Pancreas (tissue), 10 donors: ENCODE measurements around the gene PLA2G6. TPM values are rescaled to one million over a fixed set of nuclear protein-coding genes. Genes with fewer than 3 reads are reported as not detected.
A peak's percentile ranks its signal among the peaks of the same experiment; 100 is the strongest.
"Not testable (repeated sequence)": the region's sequence is repeated elsewhere in the genome, so short reads cannot be mapped to it uniquely, and the experiment has no call there.

Experiments
- ATAC-seq, 4 donors: fragments of 200-7000 bp; cut with Tn5 transposase; one replicate each; pipeline versions ENCODE4 v1.8.0 to v1.9.1; 2020; ENCODE audit warnings: mild to moderate bottlenecking in 4 of 4, moderate library complexity in 4 of 4
- DNase-seq, 6 donors: peaks; one replicate each; pipeline ENCODE4 v3.0.0-alpha.2; 2020
- FAIRE-seq: peaks from 2 replicates; lab custom pipeline; 2012; peaks lifted over from hg19 to GRCh38; lab: Jason Lieb, UNC
- H3K27ac ChIP-seq, 4 donors: fragments of 200-600 bp; sonication (generic); 1 replicate in 3 of 4; 2 replicates in 1 of 4; pipeline versions ENCODE4 v1.5.0 to v1.8.0; 2020
- H3K27me3 ChIP-seq, 4 donors: fragments of 200-600 bp; one replicate each; pipeline ENCODE4 v1.8.0; 2021
- H3K36me3 ChIP-seq, 3 donors: fragments of 200-600 bp; sonication (generic) in 1 of 3; one replicate each; pipeline versions ENCODE4 v1.5.0 to v1.8.0; 2020 to 2021
- H3K4me1 ChIP-seq, 3 donors: fragments of 200-600 bp; one replicate each; pipeline ENCODE4 v1.8.0; 2021
- H3K4me3 ChIP-seq, 4 donors: fragments of 200-600 bp; sonication (generic) in 2 of 4; one replicate each; pipeline versions ENCODE4 v1.5.0 to v1.8.0; 2020 to 2021
- H3K9me3 ChIP-seq, 4 donors: fragments of 200-600 bp; one replicate each; pipeline ENCODE4 v1.8.0; 2021
- CTCF ChIP-seq, 4 donors: fragments of 200-600 bp; sonication (generic) in 3 of 4; IDR thresholded peaks; one replicate each; pipeline versions ENCODE4 v1.5.0 to v1.8.0; 2021; ENCODE audit warnings: antibody characterized with exemption in 4 of 4
- WGBS, 2 donors: extraction: QIAGEN DNeasy Blood & Tissue Kit; methylation state at CpG; one replicate each; pipeline ENCODE4 v1.1.7; 2013; 5-methylcytosine and 5-hydroxymethylcytosine counted together
- intact Hi-C, 3 donors: fragments of 100-400 bp; cut with DNase I; formaldehyde crosslinking; loops; one replicate each; pipeline versions ENCODE4 v1.11.1 to v1.14.2; 2022
- polyA plus RNA-seq, 2 donors: library from polyadenylated mRNA; stranded (reverse); fragments of 200-250 nt; gene quantifications; one replicate each; pipeline ENCODE4 v1.2.3, GENCODE V29; 2013
- total RNA-seq, 6 donors: library from RNA; stranded (reverse); fragmentation: NEBNext Ultra II Directional in 4 of 6; extraction: Animal tissue kit (Norgen Biotek cat#: 25700) in 4 of 6; gene quantifications; one replicate each; pipeline versions ENCODE4 v1.2.1 to v1.2.4, GENCODE V29; 2021 to 2023
- donor health status: healthy with polysubstance abuse.
- donor health status: DM: no; HTN: no; CAD: no; lungs with moderate emphysema.
- donor health status: DM: no; HTN: no; CAD: no.
- donor health status: control.
- donor health status: control.
- donor health status: Bipolar disorder and iron deficiency.
- donor health status: DM: yes; HTN: yes; CAD: no.
- donor health status: DM: no; HTN: no; CAD: no.
- donor health status: DM: no; HTN: no; CAD: no.
- donor health status: DM: yes; HTN: yes; CAD: no.

Gene PLA2G6
- total and polyA plus RNA-seq, 8 donors, result 8.7 to 109 (median 26.1) TPM

- no peaks in the 10 kb centered on the region for H3K27me3 ChIP-seq
- DNase-seq (peak in 2 of 6 donors; percentile 8 to 48), FAIRE-seq (no peak), ATAC-seq (peak; percentile 39 to 76 (median 64))
- TF ChIP-seq CTCF (IDR thresholded peaks at IDR 0.05), result no peak
- 51 to 56% methylated on average over 13 of the region's 13 CpGs for WGBS, 2 donors
- H3K27ac ChIP-seq, result no peak overlapping the region
- H3K36me3 ChIP-seq, result no peaks in the 10 kb centered on the region
- H3K4me3 ChIP-seq, result no peak overlapping the region
- no peaks in the 10 kb centered on the region for H3K9me3 ChIP-seq
- intact Hi-C loops, result no loop called here
- peaks cover 0 to 7% (median 0%) of the 10 kb centered on the region in 3 donors for H3K4me1 ChIP-seq
Measured at GRCh38 chr22:38163844-38164550, 17.6 kb downstream of the PLA2G6 start.

- Histone ChIP-seq H3K36me3 (no peaks in the 10 kb centered on the region), H3K9me3 (no peaks in the 10 kb centered on the region), H3K27me3 (no peaks in the 10 kb centered on the region), H3K27ac (no peak overlapping the region), H3K4me3 (no peak overlapping the region), H3K4me1 (peaks cover 0 to 7% (median 0%) of the 10 kb centered on the region in 3 donors)
- TF ChIP-seq CTCF (IDR thresholded peaks at IDR 0.05), result no peak
- ATAC-seq (no peak), DNase-seq (peak in 2 of 6 donors; percentile 9 to 44), FAIRE-seq (no peak)
- intact Hi-C loops, result no loop called here
- 73 to 74% methylated on average over 14 of the region's 14 CpGs for WGBS, 2 donors
Measured at GRCh38 chr22:38162881-38163843, 18.5 kb downstream of the PLA2G6 start.

- H3K27me3 ChIP-seq, result no peaks in the 10 kb centered on the region
- no peak overlapping the region for H3K4me3 ChIP-seq
- H3K4me1 ChIP-seq, result peaks cover 3 to 5% (median 4%) of the 10 kb centered on the region in 3 donors
- intact Hi-C loops, result no loop called here
- DNase-seq, result no peak
- ATAC-seq, result no peak
- WGBS, 2 donors, result 93 to 98% methylated on average over 1 of the region's 1 CpG
- no peaks in the 10 kb centered on the region for H3K36me3 ChIP-seq
- no peak for FAIRE-seq
- no peak for TF ChIP-seq CTCF (IDR thresholded peaks at IDR 0.05)
- H3K27ac ChIP-seq, result no peak overlapping the region
- H3K9me3 ChIP-seq, result no peaks in the 10 kb centered on the region
Measured at GRCh38 chr22:38155703-38156102, 25.9 kb downstream of the PLA2G6 start.

- intact Hi-C loops, H3K36me3 ChIP-seq, ATAC-seq, H3K4me1 ChIP-seq, DNase-seq, FAIRE-seq, H3K27me3 ChIP-seq, H3K9me3 ChIP-seq, H3K4me3 ChIP-seq: not testable (repeated sequence)
- WGBS, 2 donors, result 72 to 79% methylated on average over 1 of the region's 1 CpG
- peak overlapping the region in 1 of 4 donors; percentile 6 for H3K27ac ChIP-seq
Measured at GRCh38 chr22:38154563-38154915, 27.1 kb downstream of the PLA2G6 start.

GRCh38 chr22:38153821-38154562 is 27.6 kb downstream of the PLA2G6 start:
- no peak for FAIRE-seq
- no peaks in the 10 kb centered on the region for H3K27me3 ChIP-seq
- no peaks in the 10 kb centered on the region for H3K9me3 ChIP-seq
- no peak overlapping the region for H3K4me3 ChIP-seq
- no peaks in the 10 kb centered on the region for H3K36me3 ChIP-seq
- ATAC-seq, result peak; percentile 82 to 94 (median 88)
- peaks cover 3 to 5% (median 4%) of the 10 kb centered on the region in 3 donors for H3K4me1 ChIP-seq
- no peak for TF ChIP-seq CTCF (IDR thresholded peaks at IDR 0.05)
- H3K27ac ChIP-seq, result peak overlapping the region in 1 of 4 donors; percentile 6
- DNase-seq, result peak in 2 of 6 donors; percentile 16 to 37
- 50 to 62% methylated on average over 4 of the region's 4 CpGs for WGBS, 2 donors
- intact Hi-C loops, result no loop called here
